ENCODE measurements around the gene STIM2. TPM values are rescaled to one million over a fixed set of nuclear protein-coding genes. Genes with fewer than 3 reads are reported as not detected.

The STIM2 gene
- total and polyA plus RNA-seq, 2 donors (not counting 1 experiment from before 2014, with no cell fraction given) = 19.0 to 33.0 TPM

DNA sequence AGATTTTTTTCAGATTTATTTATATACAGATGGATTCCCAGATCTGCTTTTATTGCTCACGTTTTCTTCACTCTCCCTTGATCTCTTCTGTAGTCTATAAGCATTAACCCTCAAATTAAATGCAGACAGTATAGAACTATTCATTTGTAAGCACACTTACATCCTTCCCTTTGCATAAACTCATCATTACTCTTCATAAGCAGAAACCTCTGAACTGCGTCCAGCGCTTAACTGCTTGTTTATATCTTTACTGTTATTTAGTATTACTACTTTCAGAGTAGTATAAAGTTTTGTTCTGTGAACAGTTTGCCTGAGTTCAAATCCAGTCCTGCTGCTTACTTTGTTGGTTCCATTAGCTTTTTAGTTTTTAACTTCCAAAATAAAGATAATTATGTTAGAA, 132.9 kb downstream of the STIM2 start:
- peak; percentile 28 to 63 for DNase-seq (ENCODE audit: low read depth in 2 of 2)
- Histone ChIP-seq H2AFZ (ENCODE audit: low read length) (no peak overlapping the region), H3K9ac (ENCODE audit: insufficient read depth, low read length) (no peak overlapping the region), H3K4me2 (ENCODE audit: extremely low read depth, insufficient read depth, low read length) (peak overlapping the region; percentile 11), H4K20me1 (ENCODE audit: control insufficient read depth, extremely low read depth, insufficient read depth, low read length) (no peaks in the 10 kb centered on the region), H3K27me3 (ENCODE audit: control insufficient read depth, insufficient read depth, low read length) (no peaks in the 10 kb centered on the region), H3K79me2 (ENCODE audit: control insufficient read depth, insufficient read depth, low read length) (no peaks in the 10 kb centered on the region), H3K9me3 (ENCODE audit: control insufficient read depth, insufficient read depth, low read depth, low read length) (no peaks in the 10 kb centered on the region), H3K4me3 (replicated peaks in 1 of 4; ENCODE audit: control extremely low read depth in 1 of 4, insufficient read depth in 1 of 4, low read depth in 3 of 4, low read length in 4 of 4) (no peak overlapping the region), H3K36me3 (ENCODE audit: control insufficient read depth, insufficient read depth, low read length) (no peaks in the 10 kb centered on the region), H3K27ac (ENCODE audit: insufficient read depth, low read length) (no peak overlapping the region), H3K4me1 (ENCODE audit: control insufficient read depth, extremely low read depth, insufficient read depth, low read length) (peaks cover 6% of the 10 kb centered on the region)
- TF ChIP-seq, protein P1, sequence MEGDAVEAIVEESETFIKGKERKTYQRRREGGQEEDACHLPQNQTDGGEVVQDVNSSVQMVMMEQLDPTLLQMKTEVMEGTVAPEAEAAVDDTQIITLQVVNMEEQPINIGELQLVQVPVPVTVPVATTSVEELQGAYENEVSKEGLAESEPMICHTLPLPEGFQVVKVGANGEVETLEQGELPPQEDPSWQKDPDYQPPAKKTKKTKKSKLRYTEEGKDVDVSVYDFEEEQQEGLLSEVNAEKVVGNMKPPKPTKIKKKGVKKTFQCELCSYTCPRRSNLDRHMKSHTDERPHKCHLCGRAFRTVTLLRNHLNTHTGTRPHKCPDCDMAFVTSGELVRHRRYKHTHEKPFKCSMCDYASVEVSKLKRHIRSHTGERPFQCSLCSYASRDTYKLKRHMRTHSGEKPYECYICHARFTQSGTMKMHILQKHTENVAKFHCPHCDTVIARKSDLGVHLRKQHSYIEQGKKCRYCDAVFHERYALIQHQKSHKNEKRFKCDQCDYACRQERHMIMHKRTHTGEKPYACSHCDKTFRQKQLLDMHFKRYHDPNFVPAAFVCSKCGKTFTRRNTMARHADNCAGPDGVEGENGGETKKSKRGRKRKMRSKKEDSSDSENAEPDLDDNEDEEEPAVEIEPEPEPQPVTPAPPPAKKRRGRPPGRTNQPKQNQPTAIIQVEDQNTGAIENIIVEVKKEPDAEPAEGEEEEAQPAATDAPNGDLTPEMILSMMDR (conservative IDR thresholded peaks at IDR 0.05 in 1 of 2, IDR thresholded peaks at IDR 0.05 in 1 of 2; ENCODE audit: low read depth in 1 of 2, low read length in 2 of 2) = no peak
- TF ChIP-seq EZH2 (IDR thresholded peaks at IDR 0.05; ENCODE audit: low read length, missing control alignments) = no peak

DNA sequence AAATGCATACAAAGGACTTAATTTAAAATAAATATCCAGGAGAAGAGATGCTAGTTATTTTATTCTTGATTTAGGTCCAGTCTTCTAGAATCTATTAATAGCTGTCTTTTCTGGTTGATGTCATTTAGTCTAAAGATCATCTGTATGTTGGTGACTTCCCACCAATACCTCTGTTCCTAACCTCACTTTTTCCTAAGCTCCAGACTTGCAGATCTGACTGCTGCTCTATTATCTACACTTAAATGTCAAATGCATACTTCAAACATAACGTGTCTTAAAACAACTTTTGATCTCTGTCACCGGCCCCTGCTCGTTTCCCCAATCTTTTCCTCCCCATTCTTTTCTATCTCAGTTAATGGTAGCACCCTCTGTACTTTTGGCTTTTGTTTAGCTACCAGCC, 133.3 kb downstream of the STIM2 start:
- Histone ChIP-seq H3K9ac (ENCODE audit: insufficient read depth, low read length) (no peak overlapping the region), H3K27me3 (ENCODE audit: control insufficient read depth, insufficient read depth, low read length) (no peaks in the 10 kb centered on the region), H3K4me2 (ENCODE audit: extremely low read depth, insufficient read depth, low read length) (peak overlapping the region; percentile 11), H3K27ac (ENCODE audit: insufficient read depth, low read length) (no peak overlapping the region), H3K79me2 (ENCODE audit: control insufficient read depth, insufficient read depth, low read length) (no peaks in the 10 kb centered on the region), H3K4me3 (replicated peaks in 1 of 4; ENCODE audit: control extremely low read depth in 1 of 4, insufficient read depth in 1 of 4, low read depth in 3 of 4, low read length in 4 of 4) (no peak overlapping the region), H3K36me3 (ENCODE audit: control insufficient read depth, insufficient read depth, low read length) (no peaks in the 10 kb centered on the region), H4K20me1 (ENCODE audit: control insufficient read depth, extremely low read depth, insufficient read depth, low read length) (no peaks in the 10 kb centered on the region), H2AFZ (ENCODE audit: low read length) (no peak overlapping the region), H3K9me3 (ENCODE audit: control insufficient read depth, insufficient read depth, low read depth, low read length) (no peaks in the 10 kb centered on the region), H3K4me1 (ENCODE audit: control insufficient read depth, extremely low read depth, insufficient read depth, low read length) (peaks cover 6% of the 10 kb centered on the region)
- DNase-seq (ENCODE audit: low read depth in 2 of 2) = no peak
- TF ChIP-seq EZH2 (IDR thresholded peaks at IDR 0.05; ENCODE audit: low read length, missing control alignments) = no peak
- TF ChIP-seq, protein P1 (conservative IDR thresholded peaks at IDR 0.05 in 1 of 2, IDR thresholded peaks at IDR 0.05 in 1 of 2; ENCODE audit: low read depth in 1 of 2, low read length in 2 of 2) = no peak

DNA sequence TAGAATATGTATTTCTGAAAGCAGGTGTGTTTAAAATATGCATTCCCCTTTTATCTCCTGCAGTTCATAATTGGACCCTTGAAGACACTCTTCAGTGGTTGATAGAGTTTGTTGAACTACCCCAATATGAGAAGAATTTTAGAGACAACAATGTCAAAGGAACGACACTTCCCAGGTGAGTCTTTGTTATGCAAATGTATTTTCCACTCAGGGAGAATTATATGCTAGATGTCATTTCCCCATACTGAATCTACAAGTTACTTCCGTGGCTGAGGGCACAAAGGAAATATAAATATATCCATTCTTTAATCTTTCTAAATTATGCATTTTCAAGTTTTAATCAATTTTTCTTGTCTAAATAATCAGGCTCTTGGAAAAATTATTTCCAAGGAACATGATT, 134.7 kb downstream of the STIM2 start:
- no peak overlapping the region for H2AFZ ChIP-seq (ENCODE audit: low read length)
- H3K36me3 ChIP-seq (ENCODE audit: control insufficient read depth, insufficient read depth, low read length) = no peaks in the 10 kb centered on the region
- H3K27me3 ChIP-seq (ENCODE audit: control insufficient read depth, insufficient read depth, low read length) = no peaks in the 10 kb centered on the region
- DNase-seq (ENCODE audit: low read depth in 2 of 2) = no peak
- H4K20me1 ChIP-seq (ENCODE audit: control insufficient read depth, extremely low read depth, insufficient read depth, low read length) = no peaks in the 10 kb centered on the region
- no peaks in the 10 kb centered on the region for H3K79me2 ChIP-seq (ENCODE audit: control insufficient read depth, insufficient read depth, low read length)
- no peak overlapping the region for H3K27ac ChIP-seq (ENCODE audit: insufficient read depth, low read length)
- H3K4me2 ChIP-seq (ENCODE audit: extremely low read depth, insufficient read depth, low read length) = no peak overlapping the region
- peaks cover 6% of the 10 kb centered on the region for H3K4me1 ChIP-seq (ENCODE audit: control insufficient read depth, extremely low read depth, insufficient read depth, low read length)
- H3K9me3 ChIP-seq (ENCODE audit: control insufficient read depth, insufficient read depth, low read depth, low read length) = no peaks in the 10 kb centered on the region
- TF ChIP-seq, protein P1 (conservative IDR thresholded peaks at IDR 0.05 in 1 of 2, IDR thresholded peaks at IDR 0.05 in 1 of 2; ENCODE audit: low read depth in 1 of 2, low read length in 2 of 2) = no peak
- TF ChIP-seq EZH2 (IDR thresholded peaks at IDR 0.05; ENCODE audit: low read length, missing control alignments) = no peak
- H3K9ac ChIP-seq (ENCODE audit: insufficient read depth, low read length) = no peak overlapping the region
- H3K4me3 ChIP-seq (replicated peaks in 1 of 4; ENCODE audit: control extremely low read depth in 1 of 4, insufficient read depth in 1 of 4, low read depth in 3 of 4, low read length in 4 of 4) = no peak overlapping the region
